Endothelial cell of umbilical vein (primary cell): ENCODE data around the gene MYH15. TPM values are rescaled to one million over a fixed set of nuclear protein-coding genes. Genes with fewer than 3 reads are reported as not detected.

ENCODE experiments used
- BruUV-seq: library from RNA; stranded (reverse); fragments of 400-500 nt; replicated peaks from 2 replicates; lab custom pipeline; 2021; lab: Mats Ljungman, UMichigan
- CTCF ChIA-PET: fragments of 300-600, 350-600 bp; sonication (Branson Sonifier 250); formaldehyde crosslinking; loops from one replicate; lab custom pipeline; 2021; ENCODE audit warnings: antibody characterized with exemption, inconsistent platforms; lab: Charles Lee
- POLR2A ChIA-PET: fragments of 300-600, 350-600 bp; sonication (Branson Sonifier 250); formaldehyde crosslinking; loops from one replicate; lab custom pipeline; 2021; ENCODE audit warnings: antibody characterized with exemption, inconsistent platforms; lab: Charles Lee
- DNase-seq: peaks from one replicate; pipeline ENCODE4 v3.0.0-alpha.2; 2011; ENCODE audit warnings: low read depth, low spot score
- FAIRE-seq: peaks from 2 replicates; lab custom pipeline; 2011; peaks lifted over from hg19 to GRCh38; lab: Jason Lieb, UNC
- H2AFZ ChIP-seq: 2 replicates; pipeline ENCODE4 v1.6.0; 2012; ENCODE audit warnings: low read depth, low read length, control low read depth, inconsistent platforms
- H3K27ac ChIP-seq: 2 replicates; pipeline ENCODE4 v1.5.1; 2011; ENCODE audit warnings: low read depth, mild to moderate bottlenecking, control low read depth, low read length, moderate library complexity; ENCODE audit not compliant: insufficient read depth
- H3K27me3 ChIP-seq, 2 experiments: 2 replicates each; pipeline versions ENCODE4 v1.6.0 to v1.6.1; 2011; ENCODE audit warnings: low read length in 2 of 2, mixed read lengths in 1 of 2; ENCODE audit not compliant: control insufficient read depth in 2 of 2, insufficient read depth in 2 of 2
- H3K36me3 ChIP-seq, 2 experiments: 2 replicates in 1 of 2; 3 replicates in 1 of 2; pipeline ENCODE4 v1.5.1; 2011; ENCODE audit warnings: low read length in 2 of 2, mild to moderate bottlenecking in 1 of 2, moderate library complexity in 1 of 2; ENCODE audit not compliant: control insufficient read depth in 2 of 2, insufficient read depth in 2 of 2; ENCODE audit errors: extremely low read depth in 1 of 2
- H3K4me1 ChIP-seq: 3 replicates; pipeline ENCODE4 v1.5.1; 2011; ENCODE audit warnings: mild to moderate bottlenecking, low read length; ENCODE audit not compliant: control insufficient read depth, insufficient read depth; ENCODE audit errors: extremely low read depth
- H3K4me2 ChIP-seq: 2 replicates; pipeline ENCODE4 v1.6.1; 2011; ENCODE audit warnings: low read length, control low read depth, mixed read lengths; ENCODE audit not compliant: insufficient read depth
- H3K4me3 ChIP-seq, 3 experiments: fragments of 200-600 bp in 1 of 3; sonication (generic), shearing (Covaris generic) in 1 of 3; replicated peaks in 1 of 3; 2 replicates each; pipeline ENCODE4 v1.5.1; 2011 to 2016; ENCODE audit warnings: control low read depth in 3 of 3, low read length in 3 of 3, mild to moderate bottlenecking in 2 of 3, inconsistent platforms in 1 of 3, low read depth in 1 of 3, moderate library complexity in 1 of 3; ENCODE audit not compliant: insufficient read depth in 1 of 3
- H3K79me2 ChIP-seq: 2 replicates; pipeline ENCODE4 v1.6.0; 2012; ENCODE audit warnings: low read length, inconsistent platforms; ENCODE audit not compliant: control insufficient read depth, insufficient read depth
- H3K9ac ChIP-seq: replicated peaks from 2 replicates; pipeline ENCODE3; 2011; ENCODE audit warnings: low read length, control low read depth; ENCODE audit not compliant: insufficient read depth; ENCODE audit errors: extremely low read depth
- H3K9me1 ChIP-seq: replicated peaks from 3 replicates; pipeline ENCODE4 v1.6.0; 2011; ENCODE audit warnings: mild to moderate bottlenecking, low read length; ENCODE audit not compliant: control insufficient read depth, insufficient read depth; ENCODE audit errors: extremely low read depth
- H3K9me3 ChIP-seq: replicated peaks from 2 replicates; pipeline ENCODE4 v1.5.1; 2012; ENCODE audit warnings: low read length, inconsistent platforms; ENCODE audit not compliant: control insufficient read depth, insufficient read depth
- H4K20me1 ChIP-seq: replicated peaks from 2 replicates; pipeline ENCODE3; 2011; ENCODE audit warnings: mild to moderate bottlenecking, low read length; ENCODE audit not compliant: control insufficient read depth, insufficient read depth; ENCODE audit errors: extremely low read depth
- EZH2 ChIP-seq: IDR thresholded peaks from 2 replicates; pipeline ENCODE4 v1.6.1; 2012; ENCODE audit warnings: borderline replicate concordance, low read depth, mild to moderate bottlenecking, moderate library complexity, low read length, inconsistent platforms; ENCODE audit not compliant: severe bottlenecking
- FOS ChIP-seq: IDR thresholded peaks from 2 replicates; pipeline ENCODE4 v1.6.1; 2011; ENCODE audit warnings: mild to moderate bottlenecking, low read length, moderate library complexity, borderline replicate concordance; ENCODE audit not compliant: insufficient read depth
- GATA2 ChIP-seq: IDR thresholded peaks from 2 replicates; pipeline ENCODE4 v1.7.0; 2011; ENCODE audit warnings: low read depth, mild to moderate bottlenecking, moderate library complexity, mixed read lengths, low read length; ENCODE audit not compliant: insufficient read length, insufficient read depth
- JUN ChIP-seq: IDR thresholded peaks from 2 replicates; pipeline ENCODE4 v1.6.1; 2011; ENCODE audit warnings: borderline replicate concordance, low read depth; ENCODE audit not compliant: insufficient read length, insufficient read depth
- MYC ChIP-seq: IDR thresholded peaks from one replicate; pipeline ENCODE4 v1.6.1; 2011; ENCODE audit warnings: mild to moderate bottlenecking, low read depth, low read length
- POLR2A ChIP-seq: IDR thresholded peaks from 2 replicates; pipeline ENCODE4 v1.6.1; 2012; ENCODE audit warnings: low read depth, mild to moderate bottlenecking, control low read depth, low read length
- POLR2AphosphoS5 ChIP-seq: IDR thresholded peaks from 2 replicates; pipeline ENCODE4 v1.6.1; 2012; ENCODE audit warnings: low read depth, mild to moderate bottlenecking, control low read depth, low read length, moderate library complexity; ENCODE audit not compliant: insufficient read depth
- dilution Hi-C: fragments of 300-500 bp; cut with MboI; formaldehyde crosslinking; loops from one replicate; pipeline ENCODE4 v1.15.0; 2019; ENCODE audit warnings: low sequenced_read_pairs; ENCODE audit not compliant: extremely low pct_ligation_motif_present
- intact Hi-C: fragments of 100-400 bp; cut with micrococcal nuclease; formaldehyde crosslinking; loops from one replicate; pipeline ENCODE4 v1.10.0; 2022
- polyA plus RNA-seq, 4 experiments: library from polyadenylated mRNA; depleted of rRNA in 3 of 4; stranded (reverse) in 3 of 4; unstranded in 1 of 4; fragments of >200 nt; gene quantifications; 2 replicates each; pipeline versions ENCODE4 v1.2.1 to v1.2.3, GENCODE V29; 2011 to 2012; ENCODE audit warnings: missing spikeins in 1 of 4
- total RNA-seq: library from RNA; stranded (reverse); gene quantifications from 2 replicates; pipeline ENCODE4 v1.2.3, GENCODE V29; 2021
- TF ChIP-seq, protein P1 (sequence below), 2 donors: IDR thresholded peaks; 1 replicate in 1 of 2; 2 replicates in 1 of 2; pipeline ENCODE4 v1.5.1; 2011; ENCODE audit warnings: low read length in 2 of 2, mild to moderate bottlenecking in 2 of 2, moderate library complexity in 2 of 2, control low read depth in 1 of 2, inconsistent platforms in 1 of 2, low read depth in 1 of 2; ENCODE audit not compliant: insufficient read depth in 1 of 2; ENCODE audit errors: extremely low read depth in 1 of 2
- TF ChIP-seq, protein P2 (sequence below): IDR thresholded peaks from 2 replicates; pipeline ENCODE4 v1.6.1; 2011; ENCODE audit not compliant: insufficient read depth, insufficient read length

The MYH15 gene
- total and polyA plus RNA-seq, 2 donors (not counting 3 experiments of a cell fraction or from before 2014, with no cell fraction given): 0.27 TPM; not detected in 1

DNA sequence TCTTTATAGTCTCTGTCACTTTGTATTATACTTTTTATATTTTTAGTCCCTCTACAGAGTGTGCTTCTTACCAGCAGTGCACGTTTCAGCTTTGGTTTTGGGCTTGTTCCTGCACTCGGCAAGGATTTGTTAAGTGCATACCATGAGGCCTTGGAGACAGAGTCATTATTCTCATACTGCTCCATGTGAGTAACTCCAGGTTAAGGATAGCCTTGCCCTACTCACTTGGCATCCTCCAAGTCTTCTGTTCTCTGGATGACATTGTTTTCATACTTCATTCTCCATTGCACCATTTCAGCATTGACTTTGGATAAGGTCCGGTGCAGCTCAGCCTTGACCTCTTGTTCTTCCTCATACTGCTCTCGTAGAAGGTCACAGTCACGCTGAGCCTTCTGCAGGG, 96.4 kb downstream of the MYH15 start:
- Histone ChIP-seq H3K4me2 (no peak overlapping the region), H3K4me3 (no peak overlapping the region), H3K4me1 (no peaks in the 10 kb centered on the region), H3K9me1 (no peaks in the 10 kb centered on the region), H3K36me3 (no peaks in the 10 kb centered on the region), H3K9me3 (no peaks in the 10 kb centered on the region), H4K20me1 (no peaks in the 10 kb centered on the region), H3K27ac (no peak overlapping the region), H3K79me2 (no peaks in the 10 kb centered on the region), H2AFZ (no peak overlapping the region), H3K27me3 (no peaks in the 10 kb centered on the region), H3K9ac (no peak overlapping the region)
- no TSS peak for BruUV-seq
- FAIRE-seq (no peak), DNase-seq (no peak)
- TF ChIP-seq, protein P1, sequence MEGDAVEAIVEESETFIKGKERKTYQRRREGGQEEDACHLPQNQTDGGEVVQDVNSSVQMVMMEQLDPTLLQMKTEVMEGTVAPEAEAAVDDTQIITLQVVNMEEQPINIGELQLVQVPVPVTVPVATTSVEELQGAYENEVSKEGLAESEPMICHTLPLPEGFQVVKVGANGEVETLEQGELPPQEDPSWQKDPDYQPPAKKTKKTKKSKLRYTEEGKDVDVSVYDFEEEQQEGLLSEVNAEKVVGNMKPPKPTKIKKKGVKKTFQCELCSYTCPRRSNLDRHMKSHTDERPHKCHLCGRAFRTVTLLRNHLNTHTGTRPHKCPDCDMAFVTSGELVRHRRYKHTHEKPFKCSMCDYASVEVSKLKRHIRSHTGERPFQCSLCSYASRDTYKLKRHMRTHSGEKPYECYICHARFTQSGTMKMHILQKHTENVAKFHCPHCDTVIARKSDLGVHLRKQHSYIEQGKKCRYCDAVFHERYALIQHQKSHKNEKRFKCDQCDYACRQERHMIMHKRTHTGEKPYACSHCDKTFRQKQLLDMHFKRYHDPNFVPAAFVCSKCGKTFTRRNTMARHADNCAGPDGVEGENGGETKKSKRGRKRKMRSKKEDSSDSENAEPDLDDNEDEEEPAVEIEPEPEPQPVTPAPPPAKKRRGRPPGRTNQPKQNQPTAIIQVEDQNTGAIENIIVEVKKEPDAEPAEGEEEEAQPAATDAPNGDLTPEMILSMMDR (IDR thresholded peaks at IDR 0.05; ENCODE audit: extremely low read depth in 1 of 2, insufficient read depth in 1 of 2, low read depth in 1 of 2, low read length in 2 of 2): no peak
- no peak for TF ChIP-seq EZH2
- no peak for TF ChIP-seq MYC
- no peak for TF ChIP-seq GATA2
- no peak for TF ChIP-seq POLR2A
- TF ChIP-seq, protein P2, sequence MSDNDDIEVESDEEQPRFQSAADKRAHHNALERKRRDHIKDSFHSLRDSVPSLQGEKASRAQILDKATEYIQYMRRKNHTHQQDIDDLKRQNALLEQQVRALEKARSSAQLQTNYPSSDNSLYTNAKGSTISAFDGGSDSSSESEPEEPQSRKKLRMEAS: no peak
- no peak for TF ChIP-seq FOS
- no peak for TF ChIP-seq POLR2AphosphoS5
- no peak for TF ChIP-seq JUN
- dilution Hi-C loops (no loop called here), intact Hi-C loops (no loop called here)
- CTCF ChIA-PET: interaction anchor here (0.9 to 1.2 kb wide), 2 partner anchors 64 to 476 kb away, joined by 3 read pairs; no protein-coding TSS in a partner anchor
- POLR2A ChIA-PET: no interaction called here
